Measurements from ENCODE around the gene NFE2L3.

DNA sequence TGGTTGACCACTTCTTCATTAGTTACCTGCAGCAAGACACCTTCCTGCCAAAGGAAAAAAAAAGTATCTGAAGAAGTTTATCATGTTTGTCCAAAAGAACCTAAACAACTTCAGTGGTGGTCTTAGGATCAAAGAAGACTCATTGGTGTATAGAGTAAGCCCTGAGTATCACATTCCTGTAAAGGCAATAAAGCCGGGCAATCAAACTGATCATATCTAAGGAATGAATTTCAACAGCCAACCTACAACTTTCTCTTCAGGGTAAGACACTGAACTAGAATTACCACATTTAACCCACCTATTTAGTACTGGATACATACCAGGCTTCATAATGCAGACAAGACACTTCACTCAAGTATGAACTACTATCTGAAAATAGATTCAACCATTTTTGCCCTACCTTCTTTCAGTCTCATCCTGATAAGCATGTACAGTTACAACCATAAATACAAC is 38.4 kb downstream of the NFE2L3 start:
- TF ChIP-seq, protein P1, sequence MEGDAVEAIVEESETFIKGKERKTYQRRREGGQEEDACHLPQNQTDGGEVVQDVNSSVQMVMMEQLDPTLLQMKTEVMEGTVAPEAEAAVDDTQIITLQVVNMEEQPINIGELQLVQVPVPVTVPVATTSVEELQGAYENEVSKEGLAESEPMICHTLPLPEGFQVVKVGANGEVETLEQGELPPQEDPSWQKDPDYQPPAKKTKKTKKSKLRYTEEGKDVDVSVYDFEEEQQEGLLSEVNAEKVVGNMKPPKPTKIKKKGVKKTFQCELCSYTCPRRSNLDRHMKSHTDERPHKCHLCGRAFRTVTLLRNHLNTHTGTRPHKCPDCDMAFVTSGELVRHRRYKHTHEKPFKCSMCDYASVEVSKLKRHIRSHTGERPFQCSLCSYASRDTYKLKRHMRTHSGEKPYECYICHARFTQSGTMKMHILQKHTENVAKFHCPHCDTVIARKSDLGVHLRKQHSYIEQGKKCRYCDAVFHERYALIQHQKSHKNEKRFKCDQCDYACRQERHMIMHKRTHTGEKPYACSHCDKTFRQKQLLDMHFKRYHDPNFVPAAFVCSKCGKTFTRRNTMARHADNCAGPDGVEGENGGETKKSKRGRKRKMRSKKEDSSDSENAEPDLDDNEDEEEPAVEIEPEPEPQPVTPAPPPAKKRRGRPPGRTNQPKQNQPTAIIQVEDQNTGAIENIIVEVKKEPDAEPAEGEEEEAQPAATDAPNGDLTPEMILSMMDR (IDR thresholded peaks at IDR 0.05): no peak
- no peak for TF ChIP-seq POLR2A (IDR thresholded peaks at IDR 0.05)
